ENCODE results near the gene KMT2A.

DNA sequence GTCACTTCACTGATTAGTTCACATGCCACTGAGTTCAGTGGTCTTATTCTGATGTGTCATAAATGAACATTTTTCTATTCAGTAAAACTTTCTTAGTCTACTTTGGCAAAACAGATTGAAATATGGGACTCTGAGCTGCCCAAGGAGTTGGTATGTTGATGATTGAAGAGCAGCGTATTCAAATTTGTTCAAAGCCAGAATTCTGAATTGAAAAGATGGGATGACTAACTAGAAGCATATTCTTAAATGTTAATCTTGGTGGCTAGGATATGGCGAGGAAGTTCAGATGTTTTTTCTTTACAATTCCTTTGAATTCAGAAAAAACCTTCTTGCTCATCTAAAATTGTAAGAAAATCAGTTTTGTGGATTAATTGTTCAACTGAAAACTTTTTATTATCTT lies 34.7 kb downstream of the KMT2A start:
- TF ChIP-seq, protein P1, sequence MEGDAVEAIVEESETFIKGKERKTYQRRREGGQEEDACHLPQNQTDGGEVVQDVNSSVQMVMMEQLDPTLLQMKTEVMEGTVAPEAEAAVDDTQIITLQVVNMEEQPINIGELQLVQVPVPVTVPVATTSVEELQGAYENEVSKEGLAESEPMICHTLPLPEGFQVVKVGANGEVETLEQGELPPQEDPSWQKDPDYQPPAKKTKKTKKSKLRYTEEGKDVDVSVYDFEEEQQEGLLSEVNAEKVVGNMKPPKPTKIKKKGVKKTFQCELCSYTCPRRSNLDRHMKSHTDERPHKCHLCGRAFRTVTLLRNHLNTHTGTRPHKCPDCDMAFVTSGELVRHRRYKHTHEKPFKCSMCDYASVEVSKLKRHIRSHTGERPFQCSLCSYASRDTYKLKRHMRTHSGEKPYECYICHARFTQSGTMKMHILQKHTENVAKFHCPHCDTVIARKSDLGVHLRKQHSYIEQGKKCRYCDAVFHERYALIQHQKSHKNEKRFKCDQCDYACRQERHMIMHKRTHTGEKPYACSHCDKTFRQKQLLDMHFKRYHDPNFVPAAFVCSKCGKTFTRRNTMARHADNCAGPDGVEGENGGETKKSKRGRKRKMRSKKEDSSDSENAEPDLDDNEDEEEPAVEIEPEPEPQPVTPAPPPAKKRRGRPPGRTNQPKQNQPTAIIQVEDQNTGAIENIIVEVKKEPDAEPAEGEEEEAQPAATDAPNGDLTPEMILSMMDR (IDR thresholded peaks at IDR 0.05), result no peak
- no peak for TF ChIP-seq POLR2A (IDR thresholded peaks at IDR 0.05)
